Measurements from ENCODE around the gene TRMT6.
A peak's percentile ranks its signal among the peaks of the same experiment; 100 is the strongest.

TRMT6 gene

GRCh38 chr20:5950271-5951031 lies at the start of gene TRMT6, which contains the start of gene MCM8:
Gene TRMT6, minus strand, starts transcription at chr20:5950533. Its CDS starts 128 bp downstream, at chr20:5950405.
Gene MCM8, plus strand, starts transcription at chr20:5950652. Its CDS starts 1,364 bp downstream, at chr20:5952016.
- DNase-seq (ENCODE audit: low read depth in 2 of 2), result peak; percentile 91 to 94

- no peak for DNase-seq (ENCODE audit: low read depth in 2 of 2)
Observed at GRCh38 chr20:5999783-6000182, 49.5 kb upstream of the TRMT6 start.

- no peak for DNase-seq (ENCODE audit: low read depth in 2 of 2)
Observed at GRCh38 chr20:5996765-5997164, 46.4 kb upstream of the TRMT6 start.

GRCh38 chr20:5991623-5992441 lies 41.5 kb upstream of the TRMT6 start:
- no peak for DNase-seq (ENCODE audit: low read depth in 2 of 2)

GRCh38 chr20:5990946-5991345 lies 40.6 kb upstream of the TRMT6 start:
- DNase-seq (ENCODE audit: low read depth in 2 of 2), result no peak

GRCh38 chr20:5989539-5989938 lies 39.2 kb upstream of the TRMT6 start:
- no peak for DNase-seq (ENCODE audit: low read depth in 2 of 2)

- no peak for DNase-seq (ENCODE audit: low read depth in 2 of 2)
Observed at GRCh38 chr20:5987383-5987782, 37.0 kb upstream of the TRMT6 start.

GRCh38 chr20:5980720-5981538 lies 30.6 kb upstream of the TRMT6 start:
- DNase-seq (ENCODE audit: low read depth in 2 of 2), result no peak

GRCh38 chr20:5979801-5980200 lies 29.5 kb upstream of the TRMT6 start:
- DNase-seq (ENCODE audit: low read depth in 2 of 2), result no peak

GRCh38 chr20:5977975-5978374 lies 27.6 kb upstream of the TRMT6 start:
- no peak for DNase-seq (ENCODE audit: low read depth in 2 of 2)

GRCh38 chr20:5977223-5977622 lies 26.9 kb upstream of the TRMT6 start:
- DNase-seq (ENCODE audit: low read depth in 2 of 2), result no peak

- no peak for DNase-seq (ENCODE audit: low read depth in 2 of 2)
Observed at GRCh38 chr20:5975778-5976177, 25.4 kb upstream of the TRMT6 start.

- no peak for DNase-seq (ENCODE audit: low read depth in 2 of 2)
Observed at GRCh38 chr20:5974531-5974930, 24.2 kb upstream of the TRMT6 start.

- no peak for DNase-seq (ENCODE audit: low read depth in 2 of 2)
Observed at GRCh38 chr20:5973971-5974370, 23.6 kb upstream of the TRMT6 start.

GRCh38 chr20:5973172-5973571 lies 22.8 kb upstream of the TRMT6 start:
- no peak for DNase-seq (ENCODE audit: low read depth in 2 of 2)

- no peak for DNase-seq (ENCODE audit: low read depth in 2 of 2)
Observed at GRCh38 chr20:5971203-5971602, 20.9 kb upstream of the TRMT6 start.

GRCh38 chr20:5970381-5970780 lies 20.0 kb upstream of the TRMT6 start:
- no peak for DNase-seq (ENCODE audit: low read depth in 2 of 2)

GRCh38 chr20:5969940-5970339 lies 19.6 kb upstream of the TRMT6 start:
- DNase-seq (ENCODE audit: low read depth in 2 of 2), result no peak

GRCh38 chr20:5969348-5969935 lies 19.1 kb upstream of the TRMT6 start:
- DNase-seq (ENCODE audit: low read depth in 2 of 2), result no peak

GRCh38 chr20:5968462-5968861 lies 18.1 kb upstream of the TRMT6 start:
- no peak for DNase-seq (ENCODE audit: low read depth in 2 of 2)

- no peak for DNase-seq (ENCODE audit: low read depth in 2 of 2)
Observed at GRCh38 chr20:5967469-5967868, 17.1 kb upstream of the TRMT6 start.

- no peak for DNase-seq (ENCODE audit: low read depth in 2 of 2)
Observed at GRCh38 chr20:5949943-5950270, 426 bp downstream of the TRMT6 start.

Measured in stimulated activated CD4-positive, alpha-beta T cell treated with anti-CD3 and anti-CD28 coated beads, Interleukin-1b, Interleukin-23, amount 100 ng/mL, for 4 hours (primary cell).